Fibroblast of skin of left quadriceps (primary cell): ENCODE data around the gene SMARCA1.

Experiments
- DNase-seq, 2 experiments: peaks; one replicate each; pipeline ENCODE4 v3.0.0-alpha.2; 2013; ENCODE audit warnings: low read depth in 2 of 2

The SMARCA1 gene

DNA sequence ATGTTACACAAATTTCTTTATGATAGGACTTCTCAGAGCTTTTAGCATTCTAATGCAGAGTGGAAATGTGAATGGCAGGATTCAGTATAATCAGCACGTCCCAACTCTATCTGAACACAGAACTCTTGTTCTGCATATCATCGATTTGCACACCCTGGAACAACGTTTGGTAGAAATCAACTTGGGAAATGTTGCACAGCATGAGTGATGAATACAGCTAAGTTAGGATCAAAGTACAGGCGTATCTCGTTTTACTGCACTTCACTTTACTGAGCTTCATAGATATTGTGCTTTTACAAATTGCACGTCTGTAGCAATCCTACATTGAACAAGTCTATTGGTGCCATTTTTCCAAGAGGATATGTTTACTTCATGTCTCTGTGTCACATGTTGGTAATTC lies 70.8 kb downstream of the SMARCA1 start:
- no peak for DNase-seq

GRCh38 chrX:129450123-129450522 lies 73.2 kb downstream of the SMARCA1 start:
- DNase-seq, result no peak

GRCh38 chrX:129449148-129449547 lies 74.1 kb downstream of the SMARCA1 start:
- no peak for DNase-seq

DNA sequence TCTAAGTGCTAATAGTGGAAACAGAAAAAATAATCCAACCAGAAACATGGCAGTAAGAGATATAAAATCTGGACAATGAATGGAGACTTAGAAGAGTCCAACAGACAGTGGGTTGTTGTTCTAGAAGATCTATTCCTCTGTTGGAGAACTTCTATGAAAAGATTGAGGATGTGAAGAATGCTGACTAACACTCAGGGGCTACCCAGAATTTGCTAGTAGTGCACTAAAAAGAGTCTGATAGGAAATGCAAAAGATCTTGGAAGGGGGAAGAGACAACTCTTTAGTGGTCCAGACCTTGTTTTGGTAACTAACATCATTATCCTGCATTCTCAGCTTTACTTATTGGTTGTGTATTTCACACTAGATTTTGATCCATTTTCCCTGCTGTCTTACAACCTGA lies 77.9 kb downstream of the SMARCA1 start:
- no peak for DNase-seq

- DNase-seq, result no peak
Measured at GRCh38 chrX:129433945-129434344, 89.3 kb downstream of the SMARCA1 start.

DNA sequence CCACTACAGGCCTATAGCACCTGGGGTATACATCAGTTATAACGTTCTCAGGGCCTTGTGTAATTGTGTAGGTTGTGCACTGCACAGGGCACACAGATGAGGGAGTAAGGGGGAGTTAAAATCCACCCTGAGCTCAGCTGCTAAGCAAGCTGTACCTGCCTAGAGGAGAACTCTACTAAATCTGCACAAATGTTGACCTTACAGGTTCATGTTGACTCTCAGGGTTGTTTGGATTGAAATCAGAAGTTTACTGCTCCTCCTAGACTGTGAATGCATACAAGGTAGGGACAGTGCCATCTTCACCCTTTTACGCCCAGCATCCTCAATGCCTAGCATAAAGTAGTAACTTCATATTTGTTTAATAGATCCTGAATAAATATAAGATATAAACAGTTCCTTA lies 89.8 kb downstream of the SMARCA1 start:
- no peak for DNase-seq

GRCh38 chrX:129427267-129427666 lies 96.0 kb downstream of the SMARCA1 start:
- DNase-seq, result no peak

DNA sequence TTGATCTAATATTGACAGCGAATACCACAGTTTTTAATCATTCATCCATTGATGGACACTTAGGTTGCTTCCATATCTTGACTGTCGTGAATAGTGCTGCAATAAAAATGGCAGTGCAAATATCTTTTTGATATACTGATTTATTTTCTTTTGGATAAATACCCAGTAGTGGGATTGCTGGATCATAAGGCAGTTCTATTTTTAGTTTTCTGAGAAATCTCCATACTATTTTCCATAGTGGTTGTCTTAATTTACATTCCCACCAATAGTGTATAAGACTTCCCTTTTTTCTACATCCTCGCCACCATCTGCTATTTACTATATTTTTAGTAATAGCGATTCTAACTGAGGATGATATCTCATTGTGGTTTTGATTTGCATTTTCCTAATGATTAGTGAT lies 100.1 kb downstream of the SMARCA1 start:
- DNase-seq, result no peak

DNA sequence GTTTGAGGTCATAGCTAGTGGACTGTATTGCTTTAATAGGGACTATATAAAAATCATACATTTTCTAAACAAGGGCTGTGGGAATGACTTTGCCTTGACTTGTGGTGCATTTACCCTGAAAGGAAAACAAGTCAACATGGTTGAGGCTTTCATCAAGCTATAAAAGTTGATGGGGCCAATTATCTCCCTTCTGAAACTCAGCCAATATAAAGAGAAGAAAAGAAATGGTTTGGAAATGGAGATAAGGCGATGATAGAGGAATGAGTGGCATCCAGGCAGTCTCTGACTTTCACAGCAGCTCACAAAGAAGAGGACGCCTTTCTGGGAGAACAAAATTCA lies 118.7 kb downstream of the SMARCA1 start:
- no peak for DNase-seq

- DNase-seq, result no peak
Measured at GRCh38 chrX:129403974-129404669, 119.2 kb downstream of the SMARCA1 start.
